ENCODE measurements around the gene TOX2.

The TOX2 gene

DNA sequence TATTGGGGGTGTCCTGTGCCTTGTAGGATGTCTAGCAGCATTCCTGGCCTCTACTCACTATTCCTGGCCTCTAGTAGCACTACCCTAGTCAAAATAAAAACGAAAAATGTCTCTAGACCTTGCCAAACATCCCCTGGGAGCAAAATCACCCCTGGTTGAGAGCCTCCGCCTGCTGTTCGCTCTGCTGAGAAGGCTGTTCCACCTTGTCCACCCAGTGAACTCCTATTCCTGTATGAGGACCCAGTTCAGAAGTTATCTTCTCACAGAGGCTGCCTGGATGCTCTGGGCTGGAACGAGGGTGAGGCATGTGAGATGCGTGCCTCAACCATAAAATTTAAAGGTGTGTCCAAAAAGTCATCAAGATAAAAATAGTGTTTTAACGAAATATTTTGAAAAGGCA is 101.9 kb downstream of the TOX2 start:
- no peak for DNase-seq (ENCODE audit: low read depth in 1 of 2, low spot score in 1 of 2)

GRCh38 chr20:44017211-44017610 is 102.6 kb downstream of the TOX2 start:
- DNase-seq (ENCODE audit: low read depth in 1 of 2, low spot score in 1 of 2): no peak

DNA sequence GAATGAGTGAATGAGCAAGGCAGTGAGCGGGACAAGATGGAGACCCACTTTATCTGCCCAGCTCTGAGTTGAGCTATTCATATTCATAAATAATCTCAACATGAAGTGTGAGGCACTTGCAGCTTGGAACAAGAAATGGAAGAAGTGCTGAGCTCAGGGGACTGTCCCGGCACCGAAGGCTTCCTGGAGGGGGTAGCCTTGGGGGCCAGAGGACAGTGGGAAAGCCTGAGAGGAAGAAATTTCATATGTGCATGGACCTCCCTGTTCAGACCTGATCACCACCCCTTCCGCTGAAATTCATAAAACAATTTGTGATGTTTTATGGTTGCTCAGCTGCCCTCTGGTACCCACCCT is 103.2 kb downstream of the TOX2 start:
- no peak for DNase-seq (ENCODE audit: low read depth in 1 of 2, low spot score in 1 of 2)

DNA sequence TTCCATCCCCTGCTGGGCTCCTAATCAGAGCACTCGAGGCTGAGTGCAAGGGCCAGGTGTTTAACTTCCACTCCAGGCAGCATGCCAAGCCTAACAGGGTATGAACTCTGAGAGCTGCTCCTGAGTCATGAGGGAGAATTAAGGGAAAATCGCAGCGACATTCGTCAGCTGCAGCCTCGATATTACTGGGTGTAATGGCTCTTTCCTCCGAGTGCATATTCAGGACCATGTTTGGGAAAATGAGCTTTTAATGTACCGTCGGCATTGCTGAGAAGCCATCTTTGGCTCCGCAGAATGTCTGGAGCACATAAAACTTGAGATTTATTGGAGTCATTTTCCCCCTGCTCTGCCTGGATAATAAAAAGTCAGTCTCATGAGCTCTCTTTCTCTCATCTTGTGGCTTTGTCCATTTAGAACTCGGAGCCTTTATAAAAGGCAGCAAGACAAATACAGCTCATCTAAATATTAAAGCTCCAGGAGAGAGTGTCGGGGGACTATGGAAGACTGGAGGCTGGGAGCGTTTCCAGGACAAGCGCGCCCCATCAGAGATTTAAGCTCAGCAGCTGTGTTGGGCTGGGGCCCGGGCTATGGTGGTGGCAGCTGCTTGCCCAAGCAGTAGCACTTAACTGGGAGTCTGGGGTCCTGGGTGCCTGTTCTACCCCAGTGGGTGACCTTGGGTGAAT is 103.7 kb downstream of the TOX2 start:
- no peak for DNase-seq (ENCODE audit: low read depth in 1 of 2, low spot score in 1 of 2)

DNA sequence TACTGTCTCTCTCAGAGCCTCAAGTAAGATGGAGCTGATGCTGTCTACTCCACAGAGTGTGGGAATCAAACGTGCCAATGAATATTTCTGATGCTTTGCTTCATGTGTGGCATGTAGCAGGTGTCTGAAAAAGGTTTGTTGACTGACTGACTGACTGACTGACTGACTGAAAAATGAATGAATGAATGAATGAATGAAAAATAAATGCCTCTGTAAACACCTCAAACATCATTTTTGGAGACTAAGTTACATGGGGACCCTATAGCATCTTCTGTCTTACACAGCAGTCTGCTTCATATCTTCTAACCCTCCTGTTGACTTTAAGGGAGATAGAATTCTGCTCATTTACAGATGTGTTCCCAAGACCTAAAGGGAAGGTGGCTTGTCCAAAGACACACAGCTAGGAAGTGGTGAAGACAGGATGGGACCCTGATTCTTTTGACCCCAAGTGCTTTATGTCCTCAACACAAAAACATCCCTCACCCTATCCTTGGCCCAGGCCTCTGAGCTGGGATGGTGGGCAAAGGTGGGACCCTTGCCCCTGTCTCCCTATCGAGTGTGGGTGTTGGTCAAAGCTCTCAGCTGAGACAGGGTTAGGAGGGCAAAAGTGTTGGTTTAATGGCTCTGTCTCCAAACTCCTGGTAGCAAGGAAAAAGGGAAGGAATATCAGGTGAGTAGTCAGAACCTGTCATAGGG is 104.4 kb downstream of the TOX2 start:
- no peak for DNase-seq (ENCODE audit: low read depth in 1 of 2, low spot score in 1 of 2)

GRCh38 chr20:44019638-44020335 is 105.1 kb downstream of the TOX2 start:
- no peak for DNase-seq (ENCODE audit: low read depth in 1 of 2, low spot score in 1 of 2)

- DNase-seq (ENCODE audit: low read depth in 1 of 2, low spot score in 1 of 2): no peak
Observed at GRCh38 chr20:44020406-44021148, 105.9 kb downstream of the TOX2 start.

DNA sequence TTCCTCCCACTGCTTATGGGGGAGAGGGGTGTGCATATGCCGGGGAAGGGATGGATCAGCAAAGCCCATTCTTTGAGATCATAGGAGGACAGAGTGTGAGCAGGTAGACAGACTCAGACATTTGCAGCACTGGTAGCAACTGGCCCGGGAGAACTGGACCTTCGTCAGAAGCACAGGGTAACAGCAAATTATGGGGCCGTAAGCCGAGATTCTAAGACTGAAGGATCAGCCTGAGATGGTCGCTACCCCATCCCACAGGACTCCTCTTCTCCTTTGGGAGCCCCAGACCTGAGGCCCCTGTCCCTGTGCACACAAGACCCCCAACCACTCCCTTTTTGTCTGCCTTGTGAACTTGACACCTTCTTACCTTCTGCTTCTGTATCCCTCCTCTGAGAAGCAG is 106.5 kb downstream of the TOX2 start:
- DNase-seq (ENCODE audit: low read depth in 1 of 2, low spot score in 1 of 2): no peak

DNA sequence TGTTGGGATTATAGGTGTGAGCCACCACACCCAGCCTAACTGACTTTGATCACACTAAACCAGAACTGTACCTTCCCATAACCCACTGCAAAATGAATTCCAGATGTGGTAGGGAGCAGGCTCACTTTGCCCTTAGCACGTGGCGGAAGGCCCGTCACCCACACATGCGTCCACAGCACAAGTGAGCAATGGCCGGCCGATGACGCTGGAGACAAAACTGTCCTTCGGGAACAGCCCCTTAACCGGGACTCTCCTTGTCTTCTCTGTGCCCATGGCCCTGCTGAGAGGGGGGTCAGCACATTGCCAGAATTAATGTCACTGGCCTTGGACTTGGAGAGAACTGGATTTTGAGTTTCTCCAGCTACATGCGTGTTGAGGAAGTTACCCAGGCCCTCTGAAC is 107.2 kb downstream of the TOX2 start:
- DNase-seq (ENCODE audit: low read depth in 1 of 2, low spot score in 1 of 2): no peak

- DNase-seq (ENCODE audit: low read depth in 1 of 2, low spot score in 1 of 2): no peak
Observed at GRCh38 chr20:44022464-44022863, 107.8 kb downstream of the TOX2 start.

GRCh38 chr20:44023515-44024371 is 109.1 kb downstream of the TOX2 start:
- no peak for DNase-seq (ENCODE audit: low read depth in 1 of 2, low spot score in 1 of 2)

GRCh38 chr20:44024820-44025580 is 110.3 kb downstream of the TOX2 start:
- no peak for DNase-seq (ENCODE audit: low read depth in 1 of 2, low spot score in 1 of 2)

DNA sequence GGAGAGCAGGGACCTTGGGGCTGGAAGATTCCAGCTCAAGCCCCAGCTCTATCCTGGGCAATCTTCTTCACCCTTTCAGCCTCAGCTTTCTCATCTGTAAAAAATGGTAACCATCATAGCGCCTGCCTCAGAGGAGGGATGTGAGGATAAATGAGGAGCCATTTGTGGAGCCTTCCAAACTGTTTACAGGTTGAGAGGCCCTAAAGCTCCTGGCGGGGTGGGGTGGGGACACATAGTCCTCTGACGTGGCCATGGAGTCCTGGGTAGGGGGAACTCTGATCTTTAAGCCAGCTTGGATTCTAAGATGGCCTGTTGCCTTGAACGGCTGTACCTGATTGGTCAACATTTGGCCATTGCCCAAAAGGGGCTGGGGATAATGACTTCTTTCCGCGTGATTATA is 111.1 kb downstream of the TOX2 start:
- DNase-seq (ENCODE audit: low read depth in 1 of 2, low spot score in 1 of 2): no peak

DNA sequence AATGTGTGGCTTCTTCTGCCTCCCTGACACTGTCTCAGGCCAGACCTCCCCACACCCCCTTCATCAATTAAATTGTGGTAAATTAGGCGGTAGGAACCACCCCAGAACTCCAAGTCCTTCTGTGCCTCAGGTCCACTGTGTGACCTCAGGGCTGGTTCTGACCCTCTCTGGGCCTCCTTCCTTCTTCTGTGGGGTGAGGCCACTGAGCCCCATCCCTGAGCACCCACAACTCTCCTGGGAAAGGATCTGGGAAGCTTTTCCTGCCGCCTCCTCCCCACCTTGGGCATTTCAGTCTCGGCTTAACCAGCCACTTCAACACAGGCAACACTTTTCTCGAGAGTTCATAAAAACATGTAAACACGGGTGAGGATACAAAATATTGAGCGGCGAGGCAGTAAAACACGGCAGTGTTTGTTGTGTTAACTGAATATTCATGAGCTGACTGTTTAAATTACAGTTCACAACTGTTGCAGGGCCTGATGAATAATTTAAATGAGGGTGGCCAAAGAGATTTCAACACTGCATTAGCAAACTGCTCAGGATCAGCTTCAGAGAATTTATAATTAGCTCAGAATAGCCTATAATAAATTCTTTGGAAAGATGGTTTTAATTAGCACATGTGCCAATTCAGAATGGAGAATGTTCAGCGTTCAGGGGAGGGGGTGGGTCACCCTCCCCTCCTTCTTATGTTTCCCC is 112.1 kb downstream of the TOX2 start:
- DNase-seq (ENCODE audit: low read depth in 1 of 2, low spot score in 1 of 2): no peak

DNA sequence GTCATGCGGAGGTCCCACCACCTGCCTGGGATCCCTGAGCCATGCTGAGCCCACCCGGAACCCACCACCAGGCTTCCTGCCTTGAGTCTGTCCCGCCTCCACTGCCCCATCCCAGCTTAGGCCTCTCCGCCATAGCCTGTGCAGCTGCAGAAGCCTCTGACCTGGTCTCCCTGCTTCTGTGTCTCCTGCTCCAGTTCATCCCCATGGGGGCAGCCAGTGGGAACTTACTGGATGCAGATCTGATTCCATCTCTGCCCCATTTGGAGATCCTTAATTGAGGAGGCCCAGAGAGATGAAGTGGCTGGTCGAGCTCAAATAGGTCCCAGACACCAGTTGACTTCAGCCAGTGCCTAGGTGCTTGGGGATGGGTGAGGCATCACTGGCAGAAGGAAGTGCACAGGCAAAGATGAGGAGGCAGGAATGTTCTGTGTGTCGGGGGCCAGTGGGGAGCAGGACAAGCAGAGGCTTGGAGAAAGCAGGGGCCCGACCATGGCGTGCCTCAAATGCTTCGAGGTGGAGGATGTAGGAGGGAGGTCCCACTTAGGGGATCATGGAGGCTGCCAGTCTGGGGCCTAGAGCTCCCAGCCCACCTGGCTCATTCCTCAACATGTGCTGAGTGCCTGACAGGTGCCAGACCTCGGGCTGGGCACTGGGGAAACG is 112.8 kb downstream of the TOX2 start:
- DNase-seq (ENCODE audit: low read depth in 1 of 2, low spot score in 1 of 2): no peak

DNA sequence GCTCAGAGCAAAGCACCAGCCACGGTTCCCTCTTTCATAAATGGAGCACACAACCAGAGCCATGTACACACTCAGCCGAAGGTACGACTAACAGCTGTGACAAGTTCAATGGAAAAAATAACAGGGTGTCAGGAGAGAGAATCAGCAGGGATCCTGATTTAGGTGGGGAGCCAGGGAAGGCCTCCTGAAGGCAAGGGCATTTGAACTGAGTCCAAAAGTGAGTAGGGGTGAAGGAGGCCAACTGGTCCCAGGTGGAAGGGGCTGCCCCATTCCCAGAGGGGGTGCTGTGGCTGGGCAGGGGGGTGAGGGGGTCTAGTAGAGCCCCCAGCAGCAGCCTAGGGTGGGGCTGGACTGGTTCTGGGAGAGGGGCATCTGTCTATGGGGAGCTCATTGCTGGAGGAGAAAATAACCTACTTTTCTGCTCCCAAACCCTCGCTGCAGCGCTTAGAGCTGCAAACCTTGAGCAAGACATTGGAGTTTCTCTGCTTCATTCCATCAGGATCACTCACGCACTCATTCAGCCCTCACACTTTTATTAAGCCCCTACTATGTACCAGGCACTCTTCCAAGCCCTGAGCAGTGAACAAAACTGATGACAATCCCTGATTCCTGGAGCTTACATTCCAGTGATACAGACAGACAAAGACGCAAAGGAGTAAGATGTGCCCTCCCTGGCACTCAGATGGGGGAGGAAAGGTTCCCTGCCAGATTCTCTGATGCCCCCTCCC is 113.5 kb downstream of the TOX2 start:
- DNase-seq (ENCODE audit: low read depth in 1 of 2, low spot score in 1 of 2): no peak

- DNase-seq (ENCODE audit: low read depth in 1 of 2, low spot score in 1 of 2): no peak
Observed at GRCh38 chr20:44028868-44029847, 114.5 kb downstream of the TOX2 start.
